Breast epithelium (tissue), 4 donors: ENCODE measurements around the gene XYLT1. TPM values are rescaled to one million over a fixed set of nuclear protein-coding genes. Genes with fewer than 3 reads are reported as not detected.

Experiments
- DNase-seq, 2 donors: peaks; one replicate each; pipeline ENCODE4 v3.0.0-alpha.2; 2019; ENCODE audit warnings: low spot score in 2 of 2
- H3K27ac ChIP-seq, 2 donors: fragments of 200-600 bp; sonication (generic) in 1 of 2; one replicate each; pipeline ENCODE4 v1.5.1; 2016 to 2019; ENCODE audit warnings: mild to moderate bottlenecking in 1 of 2
- H3K27me3 ChIP-seq, 2 donors: fragments of 200-600 bp; sonication (generic) in 1 of 2; one replicate each; pipeline versions ENCODE4 v1.5.1 to v1.6.0; 2017 to 2019; ENCODE audit warnings: control low read depth in 1 of 2, mild to moderate bottlenecking in 1 of 2
- H3K36me3 ChIP-seq: fragments of 200-600 bp; one replicate; pipeline ENCODE4 v1.5.1; 2019
- H3K4me1 ChIP-seq, 2 donors: fragments of 200-600 bp; sonication (generic); one replicate each; pipeline ENCODE4 v1.5.1; 2016 to 2019; ENCODE audit warnings: control low read depth in 1 of 2
- H3K4me3 ChIP-seq, 3 donors: fragments of 200-600 bp; sonication (generic); 1 replicate in 2 of 3; 2 replicates in 1 of 3; pipeline ENCODE4 v1.5.1; 2016 to 2019; ENCODE audit warnings: mild to moderate bottlenecking in 3 of 3, moderate library complexity in 2 of 3
- H3K9me3 ChIP-seq, 2 donors: fragments of 200-600 bp; sonication (generic) in 1 of 2; one replicate each; pipeline ENCODE4 v1.5.1; 2016 to 2019; ENCODE audit warnings: control low read depth in 1 of 2
- POLR2A ChIP-seq: fragments of 450-650 bp; IDR thresholded peaks from one replicate; pipeline ENCODE4 v1.6.1; 2016; ENCODE audit warnings: antibody characterized with exemption, mild to moderate bottlenecking, moderate library complexity
- POLR2AphosphoS5 ChIP-seq, 3 donors: sonication (generic); formaldehyde crosslinking; IDR thresholded peaks; one replicate each; pipeline ENCODE4 v1.6.1; 2017; ENCODE audit warnings: antibody characterized with exemption in 3 of 3
- intact Hi-C: fragments of 100-400 bp; cut with DNase I; formaldehyde crosslinking; loops from one replicate; pipeline ENCODE4 v1.15.1; 2023; ENCODE audit warnings: low total_unique reads
- total RNA-seq, 3 donors: library from RNA; depleted of rRNA; stranded (reverse); fragments of >200 nt; gene quantifications; one replicate each; pipeline ENCODE4 v1.1.0, GENCODE V29; 2016
- TF ChIP-seq, protein P1 (sequence below), 3 donors: fragments of 450-650 bp; IDR thresholded peaks; one replicate each; pipeline ENCODE4 v1.5.1; 2016 to 2017; ENCODE audit warnings: antibody characterized with exemption in 3 of 3, mild to moderate bottlenecking in 3 of 3, moderate library complexity in 3 of 3

The XYLT1 gene
- total RNA-seq, 3 donors from 2014 or later, result 11.9 to 32.8 (median 13.8) TPM

DNA sequence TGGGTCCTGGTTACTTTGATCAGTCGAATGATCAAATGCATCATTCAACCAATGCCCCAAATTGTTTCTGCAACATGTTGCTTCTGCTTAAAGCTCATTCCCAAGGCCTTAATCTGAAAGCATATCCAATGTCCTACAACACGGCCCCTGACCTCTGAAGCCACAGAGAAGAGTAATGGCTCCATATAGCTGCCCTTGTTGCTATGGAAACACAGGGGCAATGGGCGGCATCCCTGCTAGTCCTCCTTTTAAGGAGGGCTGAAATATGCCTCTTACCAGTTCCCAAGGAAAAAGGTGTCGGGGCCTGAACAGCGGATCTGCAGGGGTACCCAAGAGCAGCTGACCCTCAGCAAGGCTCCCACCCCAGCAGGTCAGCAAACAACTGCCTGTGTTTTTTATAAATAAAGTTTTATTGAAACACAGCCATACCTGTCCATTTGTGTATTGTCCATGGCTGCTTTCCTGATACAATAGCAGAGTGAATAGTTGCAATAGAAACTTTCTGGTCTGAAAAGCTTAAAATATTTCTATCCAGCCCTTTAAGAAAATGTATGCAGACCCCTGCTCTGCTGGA, 210.4 kb downstream of the XYLT1 start:
- Histone ChIP-seq H3K4me3 (no peak overlapping the region), H3K4me1 (no peaks in the 10 kb centered on the region), H3K27me3 (no peaks in the 10 kb centered on the region), H3K9me3 (no peaks in the 10 kb centered on the region), H3K27ac (no peak overlapping the region), H3K36me3 (no peaks in the 10 kb centered on the region)
- intact Hi-C loops, result no loop called here
- TF ChIP-seq POLR2A (no peak), POLR2AphosphoS5 (IDR thresholded peaks at IDR 0.05) (no peak)
- TF ChIP-seq, protein P1, sequence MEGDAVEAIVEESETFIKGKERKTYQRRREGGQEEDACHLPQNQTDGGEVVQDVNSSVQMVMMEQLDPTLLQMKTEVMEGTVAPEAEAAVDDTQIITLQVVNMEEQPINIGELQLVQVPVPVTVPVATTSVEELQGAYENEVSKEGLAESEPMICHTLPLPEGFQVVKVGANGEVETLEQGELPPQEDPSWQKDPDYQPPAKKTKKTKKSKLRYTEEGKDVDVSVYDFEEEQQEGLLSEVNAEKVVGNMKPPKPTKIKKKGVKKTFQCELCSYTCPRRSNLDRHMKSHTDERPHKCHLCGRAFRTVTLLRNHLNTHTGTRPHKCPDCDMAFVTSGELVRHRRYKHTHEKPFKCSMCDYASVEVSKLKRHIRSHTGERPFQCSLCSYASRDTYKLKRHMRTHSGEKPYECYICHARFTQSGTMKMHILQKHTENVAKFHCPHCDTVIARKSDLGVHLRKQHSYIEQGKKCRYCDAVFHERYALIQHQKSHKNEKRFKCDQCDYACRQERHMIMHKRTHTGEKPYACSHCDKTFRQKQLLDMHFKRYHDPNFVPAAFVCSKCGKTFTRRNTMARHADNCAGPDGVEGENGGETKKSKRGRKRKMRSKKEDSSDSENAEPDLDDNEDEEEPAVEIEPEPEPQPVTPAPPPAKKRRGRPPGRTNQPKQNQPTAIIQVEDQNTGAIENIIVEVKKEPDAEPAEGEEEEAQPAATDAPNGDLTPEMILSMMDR (IDR thresholded peaks at IDR 0.05), result no peak
- no peak for DNase-seq

DNA sequence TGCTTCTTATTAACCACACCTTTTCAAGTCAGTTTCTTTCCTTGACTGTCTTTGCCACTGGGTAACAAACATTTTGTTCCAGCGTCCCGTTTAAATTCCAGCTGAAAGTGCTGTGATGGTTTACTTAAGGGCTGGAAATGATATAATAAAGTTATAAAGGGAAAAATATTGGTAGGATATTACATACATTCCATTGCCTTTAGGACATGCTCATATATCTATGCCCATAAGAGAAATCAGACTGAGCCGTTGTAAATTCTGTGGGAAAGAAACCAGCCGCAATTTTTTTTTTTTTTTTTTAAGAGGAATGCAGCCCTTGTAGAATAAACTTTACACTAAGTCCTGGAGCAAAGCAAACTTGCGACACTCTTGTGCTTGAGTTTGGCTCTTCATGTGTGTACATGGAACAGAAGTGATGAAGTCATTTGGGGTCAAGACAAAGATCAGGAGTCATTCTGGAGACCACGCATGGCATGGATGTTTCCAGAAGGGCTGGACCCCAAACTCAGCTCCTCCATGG, 210.9 kb downstream of the XYLT1 start:
- H3K27ac ChIP-seq, result no peak overlapping the region
- no peaks in the 10 kb centered on the region for H3K9me3 ChIP-seq
- no peaks in the 10 kb centered on the region for H3K27me3 ChIP-seq
- intact Hi-C loops, result no loop called here
- no peak overlapping the region for H3K4me3 ChIP-seq
- no peaks in the 10 kb centered on the region for H3K36me3 ChIP-seq
- no peak for DNase-seq
- no peaks in the 10 kb centered on the region for H3K4me1 ChIP-seq
- TF ChIP-seq, protein P1 (IDR thresholded peaks at IDR 0.05), result no peak
- no peak for TF ChIP-seq POLR2A
- TF ChIP-seq POLR2AphosphoS5 (IDR thresholded peaks at IDR 0.05), result no peak

DNA sequence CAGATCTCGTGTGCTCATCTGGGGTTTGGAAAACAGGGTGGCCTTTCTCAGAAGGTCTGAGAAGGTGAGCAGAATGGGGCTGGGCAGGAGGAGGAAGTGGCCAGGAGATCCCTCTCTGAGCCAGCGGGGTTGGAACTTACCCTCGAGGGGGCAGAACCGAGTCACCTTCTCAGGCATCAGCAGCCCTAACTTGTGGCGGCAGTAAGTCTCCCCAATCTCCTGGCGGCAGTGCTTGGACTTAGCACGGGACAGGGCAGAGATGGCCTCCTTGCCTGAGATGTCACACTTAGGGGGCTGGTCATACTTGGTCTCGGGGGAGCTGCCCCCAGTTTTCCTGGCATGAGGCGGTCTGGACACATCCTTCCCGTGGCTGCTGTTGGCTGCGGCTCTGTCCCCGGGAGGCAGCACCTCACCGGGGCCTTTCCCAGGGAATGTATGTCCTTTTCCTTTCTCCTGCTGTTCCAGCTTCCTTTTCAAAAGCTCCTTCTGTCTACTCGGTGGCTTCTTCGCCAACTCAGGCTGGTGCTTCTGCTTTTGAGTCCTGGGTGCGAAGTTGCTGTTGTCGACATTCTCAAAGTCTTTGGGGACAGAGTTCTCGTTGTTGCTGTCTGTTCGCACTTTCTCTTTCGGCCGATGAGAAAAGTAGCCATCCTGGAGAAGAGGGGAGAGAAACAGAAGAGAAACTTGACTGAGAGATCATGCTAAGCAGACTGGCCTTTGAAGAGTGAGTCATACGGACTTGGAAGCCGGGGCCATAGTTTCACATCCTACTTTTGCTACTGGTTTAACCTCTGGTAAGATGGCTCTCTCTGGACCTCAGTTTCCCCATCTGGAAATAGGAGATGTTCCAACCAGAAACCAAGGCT, 211.7 kb downstream of the XYLT1 start:
- peak overlapping the region in 1 of 3 donors; percentile 1 for H3K4me3 ChIP-seq
- no peak overlapping the region for H3K27ac ChIP-seq
- no peak for DNase-seq
- H3K4me1 ChIP-seq, result no peaks in the 10 kb centered on the region
- TF ChIP-seq POLR2A, result no peak
- no peak for TF ChIP-seq POLR2AphosphoS5 (IDR thresholded peaks at IDR 0.05)
- TF ChIP-seq, protein P1 (IDR thresholded peaks at IDR 0.05), result no peak
- no peaks in the 10 kb centered on the region for H3K27me3 ChIP-seq
- H3K36me3 ChIP-seq, result no peaks in the 10 kb centered on the region
- intact Hi-C loops, result no loop called here
- no peaks in the 10 kb centered on the region for H3K9me3 ChIP-seq

DNA sequence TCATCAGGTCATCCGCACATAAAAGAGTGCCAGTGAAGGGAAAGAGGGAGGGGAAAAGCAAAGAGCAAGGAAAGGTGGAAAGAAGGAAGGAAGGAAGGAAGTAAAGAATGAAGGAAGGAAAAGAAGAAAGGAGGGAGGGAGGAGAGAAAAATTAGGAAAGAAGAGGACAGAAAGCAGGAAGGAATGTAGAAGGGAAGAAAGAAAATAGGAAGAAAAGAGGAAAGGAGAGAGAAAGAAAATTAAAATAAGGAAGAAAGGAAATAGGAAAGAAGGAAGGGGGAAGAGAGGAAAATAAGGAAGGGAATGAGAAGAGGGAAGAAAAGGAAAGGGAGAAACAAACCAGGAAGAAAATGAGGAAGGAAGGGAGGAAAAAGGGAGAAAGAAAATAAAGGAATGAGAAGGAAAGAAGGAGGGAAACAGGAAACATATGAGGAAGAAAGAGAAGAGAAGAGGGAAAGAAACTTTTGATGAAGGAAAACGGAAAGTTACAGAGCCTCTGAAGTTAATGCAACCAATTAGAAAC, 212.6 kb downstream of the XYLT1 start:
- DNase-seq, result no peak

More for the DNA sequence above, 212.6 kb downstream of the XYLT1 start:
- TF ChIP-seq POLR2A, result no peak
- TF ChIP-seq, protein P1 (IDR thresholded peaks at IDR 0.05), result no peak
- no peak for TF ChIP-seq POLR2AphosphoS5 (IDR thresholded peaks at IDR 0.05)
- H3K9me3 ChIP-seq, result no peaks in the 10 kb centered on the region
- intact Hi-C loops, result no loop called here
- H3K27me3 ChIP-seq, result no peaks in the 10 kb centered on the region
- no peaks in the 10 kb centered on the region for H3K36me3 ChIP-seq
- H3K4me1 ChIP-seq, result no peaks in the 10 kb centered on the region
- H3K27ac ChIP-seq, result no peak overlapping the region
- H3K4me3 ChIP-seq, result no peak overlapping the region
